Tibial nerve (tissue), 4 donors: Measurements from ENCODE around the gene FLT3. TPM values are rescaled to one million over a fixed set of nuclear protein-coding genes. Genes with fewer than 3 reads are reported as not detected.
A peak's percentile ranks its signal among the peaks of the same experiment; 100 is the strongest.

Source experiments
- DNase-seq, 2 donors: peaks; one replicate each; pipeline ENCODE4 v3.0.0-alpha.2; 2019; ENCODE audit warnings: low spot score in 2 of 2
- H3K27ac ChIP-seq, 4 donors: fragments of 200-600 bp; sonication (generic) in 3 of 4; one replicate each; pipeline ENCODE4 v1.5.1; 2017 to 2019; ENCODE audit warnings: mild to moderate bottlenecking in 1 of 4
- H3K27me3 ChIP-seq, 2 donors: fragments of 200-600 bp; sonication (generic) in 1 of 2; one replicate each; pipeline versions ENCODE4 v1.5.1 to v1.6.0; 2017 to 2019
- H3K36me3 ChIP-seq, 3 donors: fragments of 200-600 bp; sonication (generic); one replicate each; pipeline ENCODE4 v1.5.1; 2018 to 2019
- H3K4me1 ChIP-seq, 4 donors: fragments of 200-600 bp; sonication (generic) in 3 of 4; one replicate each; pipeline ENCODE4 v1.5.1; 2017 to 2019
- H3K4me3 ChIP-seq, 4 donors: fragments of 200-600 bp; sonication (generic) in 3 of 4; one replicate each; pipeline ENCODE4 v1.5.1; 2017 to 2019; ENCODE audit warnings: mild to moderate bottlenecking in 1 of 4, moderate library complexity in 1 of 4
- H3K9me3 ChIP-seq, 4 donors: fragments of 200-600 bp; sonication (generic) in 3 of 4; one replicate each; pipeline ENCODE4 v1.5.1; 2017 to 2019
- CTCF ChIP-seq, 5 experiments: fragments of 200-600 bp in 3 of 5; fragments of 450-650 bp in 2 of 5; sonication (generic) in 3 of 5; IDR thresholded peaks; one replicate each; pipeline ENCODE4 v1.5.1; 2016 to 2019; ENCODE audit warnings: antibody characterized with exemption in 5 of 5, mild to moderate bottlenecking in 3 of 5, moderate library complexity in 2 of 5
- EP300 ChIP-seq, 2 donors: sonication (generic); formaldehyde crosslinking; IDR thresholded peaks; one replicate each; pipeline ENCODE4 v1.6.1; 2017; ENCODE audit warnings: antibody characterized with exemption in 2 of 2, mild to moderate bottlenecking in 1 of 2
- POLR2A ChIP-seq, 2 donors: fragments of 450-650 bp; IDR thresholded peaks; one replicate each; pipeline ENCODE4 v1.6.1; 2017; ENCODE audit warnings: antibody characterized with exemption in 2 of 2, mild to moderate bottlenecking in 2 of 2, moderate library complexity in 2 of 2
- whole genome bisulfite sequencing, 2 donors: methylation state at CpG; one replicate each; pipeline ENCODE4 v1.1.5; 2018; 5-methylcytosine and 5-hydroxymethylcytosine counted together
- total RNA-seq, 4 donors: library from RNA; depleted of rRNA; stranded (reverse); fragments of >200 nt; gene quantifications; one replicate each; pipeline ENCODE4 v1.1.0, GENCODE V29; 2016

FLT3 gene
- total RNA-seq, 4 donors from 2014 or later, result 0.20 to 0.42 (median 0.22) TPM; not detected in 1

- 0 to 1% methylated on average over 15 to 19 of the region's 60 CpGs for WGBS, 2 donors
- DNase-seq, result peak; percentile 53 to 87
- Histone ChIP-seq H3K9me3 (no peaks in the 10 kb centered on the region), H3K36me3 (no peaks in the 10 kb centered on the region), H3K4me1 (peaks cover 0 to 52% (median 13%) of the 10 kb centered on the region in 4 donors), H3K4me3 (peak overlapping the region; percentile 93 to 99 (median 97)), H3K27me3 (no peaks in the 10 kb centered on the region), H3K27ac (peak overlapping the region; percentile 95 to 99 (median 98))
- TF ChIP-seq POLR2A (IDR thresholded peaks at IDR 0.05), result peak in 1 of 2 donors; percentile 49
- peak in 1 of 2 donors; percentile 89 for TF ChIP-seq EP300 (IDR thresholded peaks at IDR 0.05)
- no peak for TF ChIP-seq CTCF (IDR thresholded peaks at IDR 0.05)
These were observed 38.5 kb upstream of the FLT3 start for GRCh38 chr13:28138756-28139470.

GRCh38 chr13:28138012-28138755 lies 37.8 kb upstream of the FLT3 start, which contains the start of gene PAN3:
TSS of gene PAN3 (plus strand) at chr13:28138545. CDS start at chr13:28138658, 113 bp downstream.
- Histone ChIP-seq H3K36me3 (no peaks in the 10 kb centered on the region), H3K27me3 (no peaks in the 10 kb centered on the region), H3K9me3 (no peaks in the 10 kb centered on the region), H3K4me1 (peaks cover 0 to 47% (median 10%) of the 10 kb centered on the region in 4 donors), H3K27ac (peak within 1 kb of the TSS; percentile 95 to 99 (median 98)), H3K4me3 (peak within 1 kb of the TSS; percentile 93 to 99 (median 97))
- WGBS, 2 donors, result 0 to 1% methylated on average over 57 to 60 of the region's 84 CpGs
- peak; percentile 79 to 81 for DNase-seq
- TF ChIP-seq CTCF (IDR thresholded peaks at IDR 0.05) (peak in 1 of 5 experiments; percentile 10), POLR2A (IDR thresholded peaks at IDR 0.05) (peak; percentile 65 to 66), EP300 (IDR thresholded peaks at IDR 0.05) (peak; percentile 76 to 93)

GRCh38 chr13:28137596-28137995 lies 37.2 kb upstream of the FLT3 start:
- 0 to 2% methylated on average over 11 of the region's 11 CpGs for WGBS, 2 donors
- Histone ChIP-seq H3K36me3 (no peaks in the 10 kb centered on the region), H3K4me3 (peak overlapping the region; percentile 93 to 99 (median 97)), H3K4me1 (peaks cover 0 to 41% (median 8%) of the 10 kb centered on the region in 4 donors), H3K27me3 (no peaks in the 10 kb centered on the region), H3K27ac (peak overlapping the region; percentile 95 to 99 (median 98)), H3K9me3 (no peaks in the 10 kb centered on the region)
- DNase-seq, result peak in 1 of 2 donors; percentile 10
- no peak for TF ChIP-seq POLR2A (IDR thresholded peaks at IDR 0.05)
- no peak for TF ChIP-seq CTCF (IDR thresholded peaks at IDR 0.05)
- TF ChIP-seq EP300 (IDR thresholded peaks at IDR 0.05), result no peak

GRCh38 chr13:28136916-28137315 lies 36.5 kb upstream of the FLT3 start:
- Histone ChIP-seq H3K27ac (peak overlapping the region in 3 of 4 donors; percentile 98 to 99 (median 99)), H3K4me3 (peak overlapping the region in 3 of 4 donors; percentile 93 to 99 (median 99)), H3K36me3 (no peaks in the 10 kb centered on the region), H3K27me3 (no peaks in the 10 kb centered on the region), H3K4me1 (peaks cover 0 to 36% (median 8%) of the 10 kb centered on the region in 4 donors), H3K9me3 (no peaks in the 10 kb centered on the region)
- no peak for DNase-seq
- 51 to 53% methylated on average over 7 of the region's 7 CpGs for WGBS, 2 donors
- no peak for TF ChIP-seq CTCF (IDR thresholded peaks at IDR 0.05)
- no peak for TF ChIP-seq POLR2A (IDR thresholded peaks at IDR 0.05)
